Calu3 (cell line): ENCODE data around the gene CASP5. TPM values are rescaled to one million over a fixed set of nuclear protein-coding genes. Genes with fewer than 3 reads are reported as not detected.

Experiments used
- BruUV-seq: library from RNA; stranded (reverse); fragments of 400-500 nt; replicated peaks from 2 replicates; lab custom pipeline; 2021; lab: Mats Ljungman, UMichigan
- CTCF ChIA-PET: fragments of 300-600 bp; sonication (Branson Sonifier 250); formaldehyde crosslinking; loops from one replicate; lab custom pipeline; 2022; ENCODE audit warnings: antibody characterized with exemption; lab: Charles Lee
- DNase-seq: peaks from one replicate; pipeline ENCODE4 v3.0.0; 2022
- H3K27ac Mint-ChIP-seq: one replicate; pipeline ENCODE4 v1.8.0; 2022; ENCODE audit warnings: mixed read lengths; ENCODE audit not compliant: unreplicated experiment
- H3K27me3 Mint-ChIP-seq: one replicate; pipeline ENCODE4 v1.8.0; 2022; ENCODE audit warnings: mixed read lengths; ENCODE audit not compliant: unreplicated experiment
- H3K36me3 Mint-ChIP-seq: one replicate; pipeline ENCODE4 v1.8.0; 2022; ENCODE audit warnings: mild to moderate bottlenecking, moderate library complexity, mixed read lengths; ENCODE audit not compliant: insufficient read depth, unreplicated experiment
- H3K4me1 Mint-ChIP-seq: one replicate; pipeline ENCODE4 v1.8.0; 2022; ENCODE audit warnings: mild to moderate bottlenecking, low read depth, mixed read lengths; ENCODE audit not compliant: unreplicated experiment
- H3K4me3 Mint-ChIP-seq: one replicate; pipeline ENCODE4 v1.8.0; 2022; ENCODE audit warnings: mild to moderate bottlenecking, low read depth, moderate library complexity, mixed read lengths; ENCODE audit not compliant: unreplicated experiment
- H3K9me3 Mint-ChIP-seq: one replicate; pipeline ENCODE4 v1.8.0; 2022; ENCODE audit warnings: low read depth, mixed read lengths; ENCODE audit not compliant: unreplicated experiment
- CTCF ChIP-seq: fragments of 200-600 bp; IDR thresholded peaks from one replicate; pipeline ENCODE4 v1.8.0; 2022; ENCODE audit warnings: antibody characterized with exemption; ENCODE audit not compliant: unreplicated experiment
- intact Hi-C: fragments of 100-400 bp; cut with micrococcal nuclease; formaldehyde crosslinking; loops from one replicate; pipeline ENCODE4 v1.10.0; 2022; ENCODE audit not compliant: unreplicated experiment
- total RNA-seq: library from RNA; stranded (reverse); gene quantifications from 2 replicates; pipeline ENCODE4 v1.2.3, GENCODE V29; 2022

Gene CASP5
- total RNA-seq, 1 experiment from 2014 or later = not detected

- no peaks in the 10 kb centered on the region for H3K4me1 Mint-ChIP-seq
- no peaks in the 10 kb centered on the region for H3K9me3 Mint-ChIP-seq
- no peaks in the 10 kb centered on the region for H3K27me3 Mint-ChIP-seq
- no peak overlapping the region for H3K4me3 Mint-ChIP-seq
- CTCF ChIA-PET = no interaction called here
- DNase-seq = no peak
- no TSS peak for BruUV-seq
- no peaks in the 10 kb centered on the region for H3K36me3 Mint-ChIP-seq
- H3K27ac Mint-ChIP-seq = no peak overlapping the region
- intact Hi-C loops = no loop called here
- no peak for TF ChIP-seq CTCF
Measured at GRCh38 chr11:105033343-105033742, 10.4 kb upstream of the CASP5 start.

- Mint-ChIP-seq H3K27ac (no peak overlapping the region), H3K9me3 (no peaks in the 10 kb centered on the region), H3K4me3 (no peak overlapping the region), H3K4me1 (no peaks in the 10 kb centered on the region), H3K36me3 (no peaks in the 10 kb centered on the region), H3K27me3 (no peaks in the 10 kb centered on the region)
- BruUV-seq = no TSS peak
- CTCF ChIA-PET = no interaction called here
- TF ChIP-seq CTCF = no peak
- intact Hi-C loops = no loop called here
- no peak for DNase-seq
Measured at GRCh38 chr11:105032495-105032894, 9.5 kb upstream of the CASP5 start.

GRCh38 chr11:105027678-105028077 lies 4.7 kb upstream of the CASP5 start:
- H3K4me1 Mint-ChIP-seq = no peaks in the 10 kb centered on the region
- BruUV-seq = no TSS peak
- H3K4me3 Mint-ChIP-seq = no peak overlapping the region
- TF ChIP-seq CTCF = no peak
- DNase-seq = no peak
- H3K9me3 Mint-ChIP-seq = no peaks in the 10 kb centered on the region
- CTCF ChIA-PET = no interaction called here
- H3K27ac Mint-ChIP-seq = no peak overlapping the region
- no peaks in the 10 kb centered on the region for H3K36me3 Mint-ChIP-seq
- no peaks in the 10 kb centered on the region for H3K27me3 Mint-ChIP-seq
- intact Hi-C loops = no loop called here

- Mint-ChIP-seq H3K4me1 (no peaks in the 10 kb centered on the region), H3K9me3 (no peaks in the 10 kb centered on the region), H3K4me3 (no peak overlapping the region), H3K36me3 (no peaks in the 10 kb centered on the region), H3K27ac (no peak overlapping the region), H3K27me3 (no peaks in the 10 kb centered on the region)
- DNase-seq = no peak
- intact Hi-C loops = no loop called here
- TF ChIP-seq CTCF = no peak
- CTCF ChIA-PET = no interaction called here
- BruUV-seq = no TSS peak
Measured at GRCh38 chr11:105024394-105024793, 1.4 kb upstream of the CASP5 start.
